ENCODE measurements around the gene ZNF778.
"Not testable (repeated sequence)": the region's sequence is repeated elsewhere in the genome, so short reads cannot be mapped to it uniquely, and the experiment has no call there.

Gene ZNF778

DNA sequence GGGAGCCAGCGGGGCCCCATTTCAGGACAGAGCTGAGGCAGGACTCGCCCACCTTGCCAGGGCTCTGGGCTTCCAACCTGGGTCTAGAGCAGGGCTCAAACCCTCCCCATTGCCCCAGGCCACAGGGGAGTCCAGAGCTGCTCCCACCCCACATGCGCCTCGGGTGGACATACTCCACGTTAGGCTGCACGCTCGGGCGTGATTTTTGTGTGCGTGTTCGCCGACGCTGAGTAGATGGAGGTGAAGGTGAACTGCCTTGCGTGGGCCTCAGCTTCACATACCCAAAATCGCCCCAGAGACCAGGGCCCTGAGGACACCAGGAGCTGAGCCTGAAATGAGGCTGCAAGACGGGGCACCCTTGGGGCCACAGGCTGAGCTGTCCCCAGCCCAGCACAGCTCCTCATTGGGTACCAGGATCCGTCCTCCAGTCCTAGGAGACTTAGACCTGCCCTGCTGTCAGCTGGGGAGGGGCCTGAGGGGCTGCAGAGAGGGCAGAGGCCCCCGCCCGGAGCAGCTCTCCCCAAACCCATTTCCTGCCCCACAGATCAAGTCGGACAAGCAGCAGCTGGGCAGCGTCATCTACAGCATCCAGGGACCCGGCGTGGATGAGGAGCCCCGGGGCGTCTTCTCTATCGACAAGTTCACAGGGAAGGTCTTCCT is 37.7 kb upstream of the ZNF778 start:
- DNase-seq (ENCODE audit: extremely low read depth in 1 of 2, low read depth in 1 of 2), result no peak

DNA sequence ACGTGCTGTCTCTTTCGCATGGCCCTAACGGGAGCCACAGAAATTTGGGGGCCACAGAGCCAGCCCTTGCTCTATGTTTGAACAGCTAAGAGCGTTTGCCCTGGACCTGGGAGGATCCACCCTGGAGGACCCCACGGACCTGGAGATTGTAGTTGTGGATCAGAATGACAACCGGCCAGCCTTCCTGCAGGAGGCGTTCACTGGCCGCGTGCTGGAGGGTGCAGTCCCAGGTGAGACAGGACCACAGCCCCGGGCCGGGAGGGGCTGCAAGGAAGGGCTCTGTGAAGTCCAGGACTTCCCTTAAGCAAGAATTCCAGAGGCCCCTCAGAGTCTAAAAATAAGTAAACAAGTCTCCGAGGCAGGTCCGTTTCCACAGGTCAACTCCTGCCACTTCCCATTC is 34.0 kb upstream of the ZNF778 start:
- DNase-seq (ENCODE audit: extremely low read depth in 1 of 2, low read depth in 1 of 2), result no peak

DNA sequence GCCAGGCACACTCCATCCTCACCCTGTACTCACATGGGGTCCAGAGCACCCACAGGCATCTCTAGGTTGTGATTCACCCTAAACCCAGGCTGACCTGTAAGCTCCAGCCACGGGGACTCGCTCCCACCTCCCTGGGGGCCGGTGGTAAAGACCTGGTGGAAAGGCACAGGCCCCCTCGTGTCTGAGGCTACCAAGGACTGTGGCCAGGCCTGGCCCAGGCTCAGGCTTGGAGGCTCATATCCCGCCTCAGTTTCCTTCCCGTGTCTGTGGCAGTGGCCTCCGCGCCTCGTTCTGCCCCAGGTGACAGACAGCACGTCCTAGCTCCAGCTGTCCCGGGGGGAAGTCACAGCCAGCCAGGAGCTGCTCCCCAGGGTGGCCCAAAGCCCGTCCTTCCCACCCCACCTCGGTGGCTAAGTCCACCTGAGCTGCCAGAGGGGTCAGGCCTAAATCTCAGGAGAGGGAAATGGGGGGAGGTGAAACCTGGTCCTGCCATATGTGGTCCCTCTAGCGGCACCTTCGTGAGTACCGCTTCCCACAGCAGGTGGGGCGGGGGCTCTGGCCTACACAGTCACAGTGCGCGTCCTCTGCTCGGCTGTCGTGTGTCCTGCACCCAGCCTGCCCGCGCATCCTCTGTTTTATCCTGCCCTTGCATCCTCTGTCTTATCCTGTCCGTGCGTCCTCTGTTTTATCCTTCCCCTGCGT is 33.4 kb upstream of the ZNF778 start:
- no peak for DNase-seq (ENCODE audit: extremely low read depth in 1 of 2, low read depth in 1 of 2)

DNA sequence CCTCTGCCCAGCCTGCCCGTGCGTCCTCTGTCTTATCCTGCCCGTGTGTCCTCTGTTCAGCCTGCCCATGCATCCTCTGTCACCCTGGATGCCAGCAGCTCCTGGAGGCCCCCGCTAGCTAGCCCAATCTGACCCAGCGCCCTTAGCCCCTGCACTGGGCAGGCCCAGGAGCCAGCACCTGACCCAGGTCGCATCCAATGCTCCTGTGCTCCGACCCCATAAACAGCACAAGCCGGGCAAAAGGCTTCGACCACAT is 32.9 kb upstream of the ZNF778 start:
- DNase-seq (ENCODE audit: extremely low read depth in 1 of 2, low read depth in 1 of 2), result no peak

DNA sequence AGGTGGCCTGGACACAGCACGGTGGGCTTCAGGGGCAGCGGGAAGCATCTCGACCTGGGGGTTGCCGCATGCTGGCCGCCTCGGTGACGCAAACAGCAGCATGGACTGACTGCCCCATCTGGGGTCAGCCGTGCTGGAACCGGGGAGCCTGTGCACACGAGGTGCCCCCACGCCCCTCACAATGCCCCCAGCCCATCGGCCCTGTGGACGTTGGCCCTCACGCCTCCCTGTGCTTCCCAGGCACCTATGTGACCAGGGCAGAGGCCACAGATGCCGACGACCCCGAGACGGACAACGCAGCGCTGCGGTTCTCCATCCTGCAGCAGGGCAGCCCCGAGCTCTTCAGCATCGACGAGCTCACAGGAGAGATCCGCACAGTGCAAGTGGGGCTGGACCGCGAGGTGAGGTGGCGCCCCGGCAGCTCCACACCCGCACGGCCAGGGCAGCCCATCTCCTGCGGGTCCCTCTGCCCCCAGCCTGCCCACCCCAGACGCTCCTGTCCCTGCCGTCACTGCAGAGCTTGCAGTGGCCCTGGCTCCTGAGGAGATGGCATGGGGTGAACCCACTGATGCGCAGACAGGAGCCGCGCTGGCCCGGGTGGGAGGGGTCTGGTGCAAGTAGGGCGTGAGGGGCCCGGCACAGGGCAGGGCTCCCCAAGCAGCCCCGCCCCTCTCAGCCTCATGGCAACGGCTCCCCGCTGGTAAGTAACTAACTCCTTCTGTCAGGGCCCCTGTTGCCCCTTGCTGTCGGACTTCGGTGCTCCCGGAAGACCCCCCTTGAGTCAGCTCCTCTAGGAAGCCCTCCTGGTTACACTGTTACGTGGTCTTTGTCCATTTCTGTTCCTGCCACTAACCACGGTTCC is 32.3 kb upstream of the ZNF778 start:
- no peak for DNase-seq (ENCODE audit: extremely low read depth in 1 of 2, low read depth in 1 of 2)

DNA sequence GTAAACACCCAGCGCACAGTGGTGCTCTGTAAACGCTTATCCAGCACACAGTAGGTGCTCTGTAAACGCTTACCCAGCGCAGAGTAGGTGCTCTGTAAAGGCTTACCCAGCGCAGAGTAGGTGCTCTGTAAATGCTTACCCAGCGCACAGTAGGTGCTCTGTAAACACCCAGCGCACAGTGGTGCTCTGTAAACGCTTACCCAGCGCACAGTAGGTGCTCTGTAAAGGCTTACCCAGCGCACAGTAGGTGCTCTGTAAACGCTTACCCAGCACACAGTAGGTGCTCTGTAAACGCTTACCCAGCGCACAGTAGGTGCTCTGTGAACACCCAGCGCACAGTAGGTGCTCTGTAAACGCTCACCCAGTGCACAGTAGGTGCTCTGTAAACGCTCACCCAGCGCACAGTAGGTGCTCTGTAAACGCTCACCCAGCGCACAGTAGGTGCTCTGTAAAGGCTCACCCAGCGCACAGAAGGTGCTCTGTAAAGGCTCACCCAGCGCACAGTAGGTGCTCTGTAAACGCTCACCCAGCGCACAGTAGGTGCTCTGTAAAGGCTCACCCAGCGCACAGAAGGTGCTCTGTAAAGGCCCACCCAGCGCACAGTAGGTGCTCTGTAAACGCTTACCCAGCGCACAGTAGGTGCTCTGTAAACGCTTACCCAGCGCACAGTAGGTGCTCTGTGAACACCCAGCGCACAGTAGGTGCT is 31.5 kb upstream of the ZNF778 start:
- DNase-seq (ENCODE audit: extremely low read depth in 1 of 2, low read depth in 1 of 2), result not testable (repeated sequence)

DNA sequence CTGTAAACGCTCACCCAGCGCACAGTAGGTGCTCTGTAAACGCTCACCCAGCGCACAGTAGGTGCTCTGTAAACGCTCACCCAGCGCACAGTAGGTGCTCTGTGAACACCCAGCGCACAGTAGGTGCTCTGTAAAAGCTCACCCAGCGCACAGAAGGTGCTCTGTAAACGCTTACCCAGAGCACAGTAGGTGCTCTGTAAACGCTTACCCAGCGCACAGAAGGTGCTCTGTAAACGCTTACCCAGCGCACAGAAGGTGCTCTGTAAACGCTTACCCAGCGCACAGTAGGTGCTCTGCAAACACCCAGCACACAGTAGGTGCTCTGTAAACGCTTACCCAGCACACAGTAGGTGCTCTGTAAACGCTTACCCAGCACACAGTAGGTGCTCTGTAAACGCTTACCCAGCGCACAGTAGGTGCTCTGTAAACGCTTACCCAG is 30.9 kb upstream of the ZNF778 start:
- not testable (repeated sequence) for DNase-seq (ENCODE audit: extremely low read depth in 1 of 2, low read depth in 1 of 2)

DNA sequence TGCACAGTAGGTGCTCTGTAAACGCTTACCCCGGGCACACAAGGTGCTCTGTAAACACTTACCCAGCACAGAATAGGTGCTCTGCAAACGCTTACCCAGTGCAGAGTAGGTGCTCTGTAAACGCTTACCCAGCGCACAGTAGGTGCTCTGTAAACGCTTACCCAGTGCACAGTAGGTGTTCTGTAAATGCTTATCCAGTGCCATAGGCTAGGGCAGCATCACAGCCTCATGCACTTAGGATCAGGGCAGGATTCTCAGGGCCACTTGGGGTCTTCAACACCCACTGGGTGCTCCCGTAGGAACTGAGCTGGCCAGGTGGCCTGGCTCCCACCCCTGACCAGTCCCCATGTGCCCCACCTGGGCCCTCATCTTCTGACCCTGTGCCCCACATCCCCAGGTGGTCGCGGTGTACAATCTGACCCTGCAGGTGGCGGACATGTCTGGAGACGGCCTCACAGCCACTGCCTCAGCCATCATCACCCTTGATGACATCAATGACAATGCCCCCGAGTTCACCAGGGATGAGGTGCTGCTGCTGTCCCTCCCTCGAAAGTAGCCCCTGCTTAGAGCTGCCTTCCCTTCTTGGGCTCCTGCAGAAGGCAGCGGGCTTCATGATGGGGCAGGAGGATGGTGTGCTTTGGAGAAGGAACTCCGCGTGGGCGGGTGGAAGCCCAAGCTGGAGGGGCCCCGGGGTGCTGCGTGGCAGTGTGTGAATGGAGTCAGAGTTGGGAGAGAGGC is 30.3 kb upstream of the ZNF778 start:
- no peak for DNase-seq (ENCODE audit: extremely low read depth in 1 of 2, low read depth in 1 of 2)

DNA sequence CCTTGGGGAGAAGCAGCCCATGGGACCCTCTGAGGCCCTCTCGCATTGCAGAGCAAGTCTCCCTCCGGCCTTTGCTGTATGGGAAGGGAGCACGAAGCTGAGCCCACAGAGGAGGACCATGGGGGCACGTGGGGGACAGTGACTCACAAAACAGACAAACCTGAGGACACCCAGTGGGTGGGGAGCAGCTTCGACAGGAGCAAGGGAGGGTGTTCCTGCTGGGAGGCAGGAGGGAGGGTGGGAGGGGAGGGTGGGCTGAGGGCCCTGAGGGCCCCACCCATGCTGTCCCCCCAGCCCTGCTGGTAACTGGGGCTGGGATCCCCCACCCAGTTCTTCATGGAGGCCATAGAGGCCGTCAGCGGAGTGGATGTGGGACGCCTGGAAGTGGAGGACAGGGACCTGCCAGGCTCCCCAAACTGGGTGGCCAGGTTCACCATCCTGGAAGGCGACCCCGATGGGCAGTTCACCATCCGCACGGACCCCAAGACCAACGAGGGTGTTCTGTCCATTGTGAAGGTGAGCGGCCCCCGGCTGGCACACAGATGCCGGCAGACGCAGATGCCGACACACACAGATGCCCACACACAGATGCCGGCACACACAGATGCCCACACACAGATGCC is 29.6 kb upstream of the ZNF778 start:
- no peak for DNase-seq (ENCODE audit: extremely low read depth in 1 of 2, low read depth in 1 of 2)

DNA sequence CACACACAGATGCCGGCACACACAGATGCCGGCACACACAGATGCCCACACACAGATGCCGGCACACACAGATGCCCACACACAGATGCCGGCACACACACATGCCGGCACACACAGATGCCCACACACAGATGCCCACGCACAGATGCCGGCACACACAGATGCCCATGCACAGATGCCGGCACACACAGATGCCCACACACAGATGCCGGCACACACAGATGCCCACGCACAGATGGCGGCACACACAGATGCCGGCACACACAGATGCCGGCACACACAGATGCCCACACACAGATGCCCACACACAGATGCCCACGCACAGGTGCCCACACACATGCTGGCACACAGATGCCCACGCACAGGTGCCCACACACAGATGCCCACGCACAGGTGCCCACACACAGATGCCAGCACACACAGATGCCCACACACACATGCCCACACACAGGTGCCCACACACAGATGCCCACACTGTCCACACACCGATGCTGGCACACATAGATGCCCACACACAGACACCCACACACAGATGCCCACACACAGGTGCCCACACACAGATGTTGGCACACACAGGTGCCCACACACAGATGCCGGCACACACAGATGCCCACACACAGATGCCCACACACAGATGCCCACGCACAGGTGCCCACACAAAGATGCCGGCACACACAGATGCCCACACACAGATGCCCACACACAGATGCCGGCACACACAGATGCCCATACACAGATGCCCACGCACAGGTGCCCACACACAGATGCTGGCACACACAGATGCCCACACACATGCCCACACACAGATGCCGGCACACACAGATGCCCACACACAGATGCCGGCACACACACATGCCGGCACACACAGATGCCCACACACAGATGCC is 28.8 kb upstream of the ZNF778 start:
- not testable (repeated sequence) for DNase-seq (ENCODE audit: extremely low read depth in 1 of 2, low read depth in 1 of 2)

DNA sequence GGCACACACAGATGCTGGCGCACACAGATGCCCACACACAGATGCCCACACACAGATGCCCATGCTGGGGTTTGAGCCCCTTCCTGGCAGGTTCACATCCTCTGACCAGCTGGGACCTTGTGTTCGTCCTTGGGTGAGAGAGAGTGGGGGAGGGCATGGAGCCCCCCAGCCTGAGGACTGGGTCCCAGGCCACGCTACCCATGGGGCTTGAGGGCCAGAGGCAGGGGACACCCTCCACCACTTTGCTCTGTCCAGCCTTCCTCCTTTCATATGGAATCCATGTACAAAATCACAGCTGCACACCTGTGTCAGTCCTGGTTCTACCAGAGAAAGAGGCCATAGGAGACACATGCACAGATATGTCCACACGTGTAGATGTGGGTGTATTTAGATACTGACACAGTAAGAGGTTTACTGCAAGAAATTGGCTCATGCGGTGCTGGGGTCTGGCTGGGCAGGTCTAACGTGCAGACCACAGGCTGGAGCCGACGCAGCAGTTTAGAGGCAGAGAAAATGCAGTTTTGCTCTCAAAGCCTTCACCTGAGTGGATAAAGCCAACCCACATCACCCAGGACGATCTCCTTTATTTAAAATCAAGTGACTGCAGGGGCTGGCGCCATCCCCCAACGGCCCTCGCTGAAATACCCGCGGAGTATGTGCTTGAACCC is 28.0 kb upstream of the ZNF778 start:
- no peak for DNase-seq (ENCODE audit: extremely low read depth in 1 of 2, low read depth in 1 of 2)

DNA sequence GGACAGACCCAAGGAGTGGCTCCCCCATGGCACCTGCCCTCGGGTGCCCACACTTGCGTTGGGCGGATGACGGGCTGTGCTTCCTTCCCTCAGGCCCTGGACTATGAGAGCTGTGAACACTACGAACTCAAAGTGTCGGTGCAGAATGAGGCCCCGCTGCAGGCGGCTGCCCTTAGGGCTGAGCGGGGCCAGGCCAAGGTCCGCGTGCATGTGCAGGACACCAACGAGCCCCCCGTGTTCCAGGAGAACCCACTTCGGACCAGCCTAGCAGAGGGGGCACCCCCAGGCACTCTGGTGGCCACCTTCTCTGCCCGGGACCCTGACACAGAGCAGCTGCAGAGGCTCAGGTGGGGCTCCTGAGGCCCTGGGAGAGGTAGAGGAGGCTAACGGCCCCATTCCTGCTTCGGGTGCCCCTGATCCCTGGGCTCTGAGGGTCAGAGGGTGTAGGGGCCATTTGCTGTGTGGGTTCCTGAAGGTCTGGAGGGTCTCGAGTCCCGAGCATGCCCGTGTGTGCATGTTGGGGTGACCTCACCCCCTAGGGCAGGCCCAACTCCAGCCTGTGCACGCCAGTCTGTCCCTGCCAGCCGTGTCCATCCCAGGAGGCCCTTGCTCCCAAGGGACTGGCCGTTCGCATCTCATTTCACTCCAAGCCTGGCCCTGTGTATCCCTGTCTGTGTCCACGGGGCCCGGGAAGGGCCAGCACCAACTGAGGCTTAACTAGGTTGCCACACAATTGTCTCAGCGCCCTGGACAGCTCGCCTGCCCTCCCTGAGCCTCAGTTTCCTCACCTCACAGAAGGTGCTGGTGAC is 27.1 kb upstream of the ZNF778 start:
- no peak for DNase-seq (ENCODE audit: extremely low read depth in 1 of 2, low read depth in 1 of 2)

DNA sequence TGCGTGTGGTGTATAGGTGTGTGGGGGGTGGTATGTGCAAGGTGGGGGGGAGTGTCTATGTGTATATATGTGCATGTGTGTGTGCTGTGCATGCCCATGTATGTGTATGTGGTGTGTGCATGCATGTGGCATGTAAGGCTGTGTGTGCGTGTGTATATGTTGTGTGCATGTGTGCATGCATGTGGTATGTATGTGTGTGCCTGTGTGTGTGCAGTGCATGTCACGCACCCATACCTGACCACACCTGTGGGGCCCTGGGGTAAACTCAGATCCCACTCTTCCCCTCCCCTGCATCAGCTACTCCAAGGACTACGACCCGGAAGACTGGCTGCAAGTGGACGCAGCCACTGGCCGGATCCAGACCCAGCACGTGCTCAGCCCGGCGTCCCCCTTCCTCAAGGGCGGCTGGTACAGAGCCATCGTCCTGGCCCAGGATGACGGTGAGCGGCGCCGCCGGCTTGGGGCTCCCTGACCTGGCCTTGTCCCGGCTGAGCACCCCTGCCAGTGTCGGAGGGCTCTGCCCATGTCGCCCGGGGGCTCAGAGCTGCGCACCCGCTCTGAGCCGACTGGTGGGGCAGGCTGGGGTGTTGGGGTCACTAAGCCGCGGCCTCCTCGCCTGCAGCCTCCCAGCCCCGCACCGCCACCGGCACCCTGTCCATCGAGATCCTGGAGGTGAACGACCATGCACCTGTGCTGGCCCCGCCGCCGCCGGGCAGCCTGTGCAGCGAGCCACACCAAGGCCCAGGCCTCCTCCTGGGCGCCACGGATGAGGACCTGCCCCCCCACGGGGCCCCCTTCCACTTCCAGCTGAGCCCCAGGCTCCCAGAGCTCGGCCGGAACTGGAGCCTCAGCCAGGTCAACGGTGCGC is 26.2 kb upstream of the ZNF778 start:
- DNase-seq (ENCODE audit: extremely low read depth in 1 of 2, low read depth in 1 of 2), result no peak

DNA sequence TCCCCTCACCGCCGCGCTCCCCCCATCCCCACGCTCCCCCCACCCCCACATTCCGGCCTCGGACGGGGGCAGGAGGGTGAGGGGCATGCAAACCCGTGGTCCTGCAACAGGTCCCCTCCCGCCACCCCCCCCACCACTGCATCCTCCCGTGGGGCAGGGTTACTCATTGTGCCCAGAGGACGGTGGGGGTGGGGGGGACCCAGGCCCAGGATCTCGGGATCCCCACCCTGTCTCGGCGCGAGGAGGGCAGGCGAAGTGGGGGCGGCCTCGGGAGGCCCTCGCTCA is 25.7 kb upstream of the ZNF778 start:
- DNase-seq (ENCODE audit: extremely low read depth in 1 of 2, low read depth in 1 of 2), result no peak

DNA sequence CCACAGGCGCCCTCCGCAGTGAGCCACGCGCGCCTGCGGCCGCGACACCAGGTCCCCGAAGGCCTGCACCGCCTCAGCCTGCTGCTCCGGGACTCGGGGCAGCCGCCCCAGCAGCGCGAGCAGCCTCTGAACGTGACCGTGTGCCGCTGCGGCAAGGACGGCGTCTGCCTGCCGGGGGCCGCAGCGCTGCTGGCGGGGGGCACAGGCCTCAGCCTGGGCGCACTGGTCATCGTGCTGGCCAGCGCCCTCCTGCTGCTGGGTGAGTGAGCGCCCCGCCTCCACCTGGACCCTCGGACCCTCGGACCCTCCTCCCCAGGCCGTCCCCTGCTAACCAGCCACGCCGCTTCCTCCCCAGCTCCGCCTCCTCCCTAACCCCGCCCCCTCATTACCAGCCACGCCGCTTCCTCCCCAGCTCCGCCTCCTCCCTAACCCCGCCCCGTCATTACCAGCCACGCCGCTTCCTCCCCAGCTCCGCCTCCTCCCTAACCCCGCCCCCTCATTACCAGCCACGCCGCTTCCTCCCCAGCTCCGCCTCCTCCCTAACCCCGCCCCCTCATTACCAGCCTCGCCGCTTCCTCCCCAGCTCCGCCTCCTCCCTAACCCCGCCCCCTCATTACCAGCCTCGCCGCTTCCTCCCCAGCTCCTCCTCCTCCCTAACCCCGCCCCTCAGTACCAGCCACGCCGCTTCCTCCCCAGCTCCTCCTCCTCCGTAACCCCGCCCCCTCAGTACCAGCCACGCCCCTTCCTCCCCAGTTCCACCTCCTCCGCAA is 25.1 kb upstream of the ZNF778 start:
- peak; percentile 57 to 68 for DNase-seq (ENCODE audit: extremely low read depth in 1 of 2, low read depth in 1 of 2)

DNA sequence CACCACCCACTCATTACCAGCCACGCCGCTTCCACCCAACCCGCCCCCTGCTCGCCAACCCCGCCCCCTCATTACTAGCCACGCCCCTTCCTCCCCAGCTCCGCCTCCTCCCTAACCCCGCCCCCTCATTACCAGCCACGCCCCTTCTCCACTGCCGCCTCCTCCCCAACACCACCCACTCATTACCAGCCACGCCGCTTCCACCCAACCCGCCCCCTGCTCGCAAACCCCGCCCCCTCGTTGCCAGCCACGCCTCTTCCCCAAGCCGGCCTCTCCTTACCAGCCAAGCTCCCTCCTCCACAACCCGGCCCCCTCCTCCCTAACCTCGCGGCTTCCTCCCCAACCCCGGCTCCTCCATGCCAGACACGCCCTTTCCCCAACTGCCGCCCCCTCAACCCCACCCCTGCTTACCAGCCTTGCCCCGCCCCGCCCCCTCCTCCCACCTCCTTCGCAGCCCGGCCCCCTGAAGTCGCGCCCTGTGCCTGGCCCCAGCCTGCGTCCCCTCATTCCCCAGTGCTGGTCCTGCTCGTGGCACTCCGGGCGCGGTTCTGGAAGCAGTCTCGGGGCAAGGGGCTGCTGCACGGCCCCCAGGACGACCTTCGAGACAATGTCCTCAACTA is 24.4 kb upstream of the ZNF778 start:
- peak in 1 of 2 donors; percentile 50 for DNase-seq (ENCODE audit: extremely low read depth in 1 of 2, low read depth in 1 of 2)
